HG03520 (cell line): ENCODE data around the gene CNTN4.
"Not testable (repeated sequence)": the region's sequence is repeated elsewhere in the genome, so short reads cannot be mapped to it uniquely, and the experiment has no call there.

Experiments used
- ATAC-seq: cut with Tn5 transposase; IDR thresholded peaks from one replicate; pipeline ENCODE4 v1.9.1; 2021; ENCODE audit warnings: mild to moderate bottlenecking, moderate library complexity; ENCODE audit not compliant: unreplicated experiment

Gene CNTN4

GRCh38 chr3:2098398-2099027 is at the start of gene CNTN4:
CNTN4 (plus strand) TSS chr3:2098866.
- no peak for ATAC-seq

- ATAC-seq, result no peak
These were observed 37.3 kb upstream of the CNTN4 start for GRCh38 chr3:2061360-2061759.

- no peak for ATAC-seq
These were observed 27.1 kb upstream of the CNTN4 start for GRCh38 chr3:2071531-2071930.

GRCh38 chr3:2078821-2079220 is 19.8 kb upstream of the CNTN4 start:
- no peak for ATAC-seq

- ATAC-seq, result no peak
These were observed 15.7 kb upstream of the CNTN4 start for GRCh38 chr3:2082871-2083480.

GRCh38 chr3:2083558-2083957 is 15.1 kb upstream of the CNTN4 start:
- not testable (repeated sequence) for ATAC-seq

- no peak for ATAC-seq
These were observed 8.4 kb upstream of the CNTN4 start for GRCh38 chr3:2090095-2090911.

GRCh38 chr3:2092758-2093157 is 5.9 kb upstream of the CNTN4 start:
- ATAC-seq, result no peak

GRCh38 chr3:2094941-2095340 is 3.7 kb upstream of the CNTN4 start:
- no peak for ATAC-seq

- ATAC-seq, result no peak
These were observed 2.5 kb upstream of the CNTN4 start for GRCh38 chr3:2096216-2096615.

GRCh38 chr3:2097641-2098191 is 950 bp upstream of the CNTN4 start:
- ATAC-seq, result no peak

- ATAC-seq, result no peak
These were observed 484 bp downstream of the CNTN4 start for GRCh38 chr3:2099028-2099671.

GRCh38 chr3:2099779-2100191 is 1.1 kb downstream of the CNTN4 start:
- ATAC-seq, result no peak

- no peak for ATAC-seq
These were observed 7.8 kb downstream of the CNTN4 start for GRCh38 chr3:2106438-2106837.

- no peak for ATAC-seq
These were observed 12.0 kb downstream of the CNTN4 start for GRCh38 chr3:2110597-2111117.

- ATAC-seq, result no peak
These were observed 16.1 kb downstream of the CNTN4 start for GRCh38 chr3:2114617-2115275.

- ATAC-seq, result no peak
These were observed 32.1 kb downstream of the CNTN4 start for GRCh38 chr3:2130726-2131125.

- ATAC-seq, result no peak
These were observed 34.5 kb downstream of the CNTN4 start for GRCh38 chr3:2133146-2133545.

GRCh38 chr3:2137651-2138050 is 39.0 kb downstream of the CNTN4 start:
- no peak for ATAC-seq

- no peak for ATAC-seq
These were observed 42.8 kb downstream of the CNTN4 start for GRCh38 chr3:2141482-2141881.
